Right lobe of liver (tissue), 6 donors: ENCODE data around the gene NAV1. TPM values are rescaled to one million over a fixed set of nuclear protein-coding genes. Genes with fewer than 3 reads are reported as not detected.

ENCODE experiments used
- ATAC-seq, 4 donors: fragments of 200-7000 bp; cut with Tn5 transposase; one replicate each; pipeline ENCODE4 v1.9.1; 2020; ENCODE audit warnings: mild to moderate bottlenecking in 4 of 4, moderate library complexity in 4 of 4
- DNase-seq, 3 donors: peaks; one replicate each; pipeline ENCODE4 v3.0.0-alpha.2; 2020
- H3K27ac ChIP-seq, 3 donors: fragments of 200-600 bp; one replicate each; pipeline ENCODE4 v1.8.0; 2022
- H3K27me3 ChIP-seq, 2 donors: fragments of 200-600 bp; one replicate each; pipeline ENCODE4 v1.8.0; 2022
- H3K36me3 ChIP-seq, 4 donors: fragments of 200-600 bp; sonication (generic) in 1 of 4; one replicate each; pipeline versions ENCODE4 v1.5.1 to v1.8.0; 2017 to 2022; ENCODE audit warnings: control low read depth in 1 of 4
- H3K4me1 ChIP-seq, 4 donors: fragments of 200-600 bp; sonication (generic) in 1 of 4; one replicate each; pipeline versions ENCODE4 v1.5.1 to v1.8.0; 2017 to 2022; ENCODE audit warnings: control low read depth in 1 of 4
- H3K4me3 ChIP-seq, 3 donors: fragments of 200-600 bp; one replicate each; pipeline ENCODE4 v1.8.0; 2022
- H3K9me3 ChIP-seq, 4 donors: fragments of 200-600 bp; sonication (generic) in 1 of 4; one replicate each; pipeline versions ENCODE4 v1.5.1 to v1.8.0; 2017 to 2022; ENCODE audit warnings: control low read depth in 1 of 4
- POLR2A ChIP-seq: fragments of 450-650 bp; IDR thresholded peaks from one replicate; pipeline ENCODE4 v1.6.1; 2017; ENCODE audit warnings: antibody characterized with exemption, mild to moderate bottlenecking
- WGBS: methylation state at CpG from one replicate; pipeline ENCODE4 v1.1.6; 2018; ENCODE audit warnings: low coverage, low lambda C conversion rate; ENCODE audit not compliant: insufficient coverage; ENCODE audit errors: missing lambda C conversion rate; 5-methylcytosine and 5-hydroxymethylcytosine counted together
- intact Hi-C, 2 donors: fragments of 100-400 bp; cut with DNase I; formaldehyde crosslinking; loops; one replicate each; pipeline versions ENCODE4 v1.11.2 to v1.14.1; 2022
- total RNA-seq, 6 experiments: library from RNA; depleted of rRNA in 2 of 6; stranded (reverse); fragments of >200 nt in 2 of 6; fragmentation: NEBNext Ultra II Directional in 3 of 6; extraction: Animal tissue kit (Norgen Biotek cat#: 25700) in 3 of 6; gene quantifications; one replicate each; pipeline versions ENCODE4 v1.1.0 to v1.2.4, GENCODE V29; 2016 to 2023
- TF ChIP-seq, protein P1 (sequence below), 4 donors: fragments of 200-600 bp in 3 of 4; fragments of 450-650 bp in 1 of 4; IDR thresholded peaks; one replicate each; pipeline versions ENCODE4 v1.5.1 to v1.8.0; 2016 to 2022; ENCODE audit warnings: antibody characterized with exemption in 4 of 4, mild to moderate bottlenecking in 2 of 4
- donor health status: DM: no; HTN: yes; CAD: no.
- donor health status: DM: no; HTN: no; CAD: no.
- donor health status: DM: no; HTN: no; CAD: no.
- donor health status: DM: no; HTN: yes; CAD: no.
- donor health status: DM: no; HTN: yes; CAD: no.

The NAV1 gene
- total RNA-seq, 6 experiments from 2014 or later = 2.1 to 7.4 (median 3.7) TPM

- no peak for DNase-seq
- intact Hi-C loops = no loop called here
- 94% methylated on average over 1 of the region's 1 CpG for WGBS
- Histone ChIP-seq H3K27me3 (no peaks in the 10 kb centered on the region), H3K9me3 (no peaks in the 10 kb centered on the region), H3K27ac (no peak overlapping the region), H3K36me3 (no peaks in the 10 kb centered on the region), H3K4me1 (peaks cover 0 to 28% (median 4%) of the 10 kb centered on the region in 4 donors), H3K4me3 (no peak overlapping the region)
- ATAC-seq = no peak
- no peak for TF ChIP-seq POLR2A
- TF ChIP-seq, protein P1, sequence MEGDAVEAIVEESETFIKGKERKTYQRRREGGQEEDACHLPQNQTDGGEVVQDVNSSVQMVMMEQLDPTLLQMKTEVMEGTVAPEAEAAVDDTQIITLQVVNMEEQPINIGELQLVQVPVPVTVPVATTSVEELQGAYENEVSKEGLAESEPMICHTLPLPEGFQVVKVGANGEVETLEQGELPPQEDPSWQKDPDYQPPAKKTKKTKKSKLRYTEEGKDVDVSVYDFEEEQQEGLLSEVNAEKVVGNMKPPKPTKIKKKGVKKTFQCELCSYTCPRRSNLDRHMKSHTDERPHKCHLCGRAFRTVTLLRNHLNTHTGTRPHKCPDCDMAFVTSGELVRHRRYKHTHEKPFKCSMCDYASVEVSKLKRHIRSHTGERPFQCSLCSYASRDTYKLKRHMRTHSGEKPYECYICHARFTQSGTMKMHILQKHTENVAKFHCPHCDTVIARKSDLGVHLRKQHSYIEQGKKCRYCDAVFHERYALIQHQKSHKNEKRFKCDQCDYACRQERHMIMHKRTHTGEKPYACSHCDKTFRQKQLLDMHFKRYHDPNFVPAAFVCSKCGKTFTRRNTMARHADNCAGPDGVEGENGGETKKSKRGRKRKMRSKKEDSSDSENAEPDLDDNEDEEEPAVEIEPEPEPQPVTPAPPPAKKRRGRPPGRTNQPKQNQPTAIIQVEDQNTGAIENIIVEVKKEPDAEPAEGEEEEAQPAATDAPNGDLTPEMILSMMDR (IDR thresholded peaks at IDR 0.05) = no peak
Observed at GRCh38 chr1:201510734-201511133, 28.2 kb upstream of the NAV1 start.

- intact Hi-C loops = no loop called here
- WGBS = 81% methylated on average over 5 of the region's 6 CpGs
Observed at GRCh38 chr1:201511396-201511940, 27.5 kb upstream of the NAV1 start.

GRCh38 chr1:201511941-201512539 is 26.9 kb upstream of the NAV1 start:
- DNase-seq (peak; percentile 65 to 82 (median 77)), ATAC-seq (peak; percentile 72 to 87 (median 75))
- Histone ChIP-seq H3K27me3 (no peaks in the 10 kb centered on the region), H3K9me3 (no peaks in the 10 kb centered on the region), H3K36me3 (no peaks in the 10 kb centered on the region), H3K27ac (peak overlapping the region; percentile 34 to 60 (median 60)), H3K4me3 (no peak overlapping the region), H3K4me1 (peaks cover 0 to 20% (median 4%) of the 10 kb centered on the region in 4 donors)
- intact Hi-C loops = no loop called here
- 10% methylated on average over 1 of the region's 6 CpGs for WGBS
- TF ChIP-seq POLR2A = no peak
- TF ChIP-seq, protein P1 (IDR thresholded peaks at IDR 0.05) = no peak

More at GRCh38 chr1:201511396-201511940, 27.5 kb upstream of the NAV1 start:
- ATAC-seq (no peak), DNase-seq (no peak)
- H3K9me3 ChIP-seq = no peaks in the 10 kb centered on the region
- peaks cover 0 to 20% (median 4%) of the 10 kb centered on the region in 4 donors for H3K4me1 ChIP-seq
- H3K27ac ChIP-seq = peak overlapping the region; percentile 34 to 60 (median 60)
- no peaks in the 10 kb centered on the region for H3K27me3 ChIP-seq
- no peak overlapping the region for H3K4me3 ChIP-seq
- H3K36me3 ChIP-seq = no peaks in the 10 kb centered on the region
- TF ChIP-seq POLR2A = no peak
- TF ChIP-seq, protein P1 (IDR thresholded peaks at IDR 0.05) = no peak

- TF ChIP-seq, protein P1 (IDR thresholded peaks at IDR 0.05) = no peak
- TF ChIP-seq POLR2A = no peak
- Histone ChIP-seq H3K27ac (no peak overlapping the region), H3K36me3 (no peaks in the 10 kb centered on the region), H3K9me3 (no peaks in the 10 kb centered on the region), H3K4me1 (peaks cover 0 to 11% (median 4%) of the 10 kb centered on the region in 4 donors), H3K4me3 (no peak overlapping the region), H3K27me3 (no peaks in the 10 kb centered on the region)
- no peak for DNase-seq
- intact Hi-C loops = no loop called here
- 91% methylated on average over 5 of the region's 6 CpGs for WGBS
- no peak for ATAC-seq
Observed at GRCh38 chr1:201513498-201514243, 25.3 kb upstream of the NAV1 start.
